Neural progenitor cell (in vitro differentiated cells): ENCODE results near the gene RANGAP1. TPM values are rescaled to one million over a fixed set of nuclear protein-coding genes. Genes with fewer than 3 reads are reported as not detected.
A peak's percentile ranks its signal among the peaks of the same experiment; 100 is the strongest.

ENCODE experiments used
- DNase-seq: peaks from one replicate; pipeline ENCODE4 v3.0.0-alpha.2; 2016; ENCODE audit warnings: low spot score
- H2AFZ ChIP-seq: fragments of 200-600 bp; sonication (generic); replicated peaks from 2 replicates; pipeline ENCODE4 v1.6.1; 2016; ENCODE audit warnings: antibody characterized with exemption
- H3F3A ChIP-seq: fragments of 200-600 bp; sonication (generic); 2 replicates; pipeline ENCODE4 v1.6.1; 2016; ENCODE audit warnings: antibody characterized with exemption, low read depth
- H3K27ac ChIP-seq: fragments of 200-600 bp; sonication (generic); 2 replicates; pipeline ENCODE4 v1.5.1; 2016; ENCODE audit warnings: mild to moderate bottlenecking
- H3K27me3 ChIP-seq: fragments of 200-600 bp; sonication (generic); 2 replicates; pipeline ENCODE4 v1.6.1; 2016; ENCODE audit warnings: mild to moderate bottlenecking, moderate library complexity
- H3K36me3 ChIP-seq: fragments of 200-600 bp; sonication (generic); 2 replicates; pipeline ENCODE4 v1.5.1; 2016
- H3K4me1 ChIP-seq: fragments of 200-600 bp; sonication (generic); 2 replicates; pipeline ENCODE4 v1.6.1; 2016; ENCODE audit warnings: mixed run types
- H3K4me2 ChIP-seq: fragments of 200-600 bp; sonication (generic); 2 replicates; pipeline ENCODE4 v1.6.1; 2016
- H3K4me3 ChIP-seq: fragments of 200-600 bp; sonication (generic); 2 replicates; pipeline ENCODE4 v1.5.1; 2016
- H3K79me2 ChIP-seq: fragments of 200-600 bp; sonication (generic); 2 replicates; pipeline ENCODE4 v1.6.1; 2016; ENCODE audit warnings: low read depth
- H3K9ac ChIP-seq: fragments of 200-600 bp; sonication (generic); 2 replicates; pipeline ENCODE4 v1.6.1; 2016
- H3K9me3 ChIP-seq: fragments of 200-600 bp; sonication (generic); 2 replicates; pipeline ENCODE4 v1.5.1; 2016; ENCODE audit warnings: low read depth
- H4K20me1 ChIP-seq: fragments of 200-600 bp; sonication (generic); 2 replicates; pipeline ENCODE4 v1.6.1; 2016; ENCODE audit warnings: low read depth
- H3K27ac Mint-ChIP-seq: 3 replicates; pipeline ENCODE4 v1.8.0; 2021; ENCODE audit warnings: mixed read lengths
- H3K27me3 Mint-ChIP-seq: 2 replicates; pipeline ENCODE4 v1.8.0; 2022; ENCODE audit warnings: low read depth, mild to moderate bottlenecking, inconsistent platforms, moderate library complexity, mixed read lengths; ENCODE audit not compliant: insufficient read depth
- H3K36me3 Mint-ChIP-seq: 3 replicates; pipeline ENCODE4 v1.8.0; 2021; ENCODE audit warnings: mixed read lengths
- H3K4me1 Mint-ChIP-seq: 3 replicates; pipeline ENCODE4 v1.8.0; 2021; ENCODE audit warnings: mixed read lengths
- H3K4me3 Mint-ChIP-seq: 3 replicates; pipeline ENCODE4 v1.8.0; 2021; ENCODE audit warnings: mild to moderate bottlenecking, moderate library complexity, mixed read lengths
- H3K9me3 Mint-ChIP-seq: 3 replicates; pipeline ENCODE4 v1.8.0; 2020; ENCODE audit warnings: mixed read lengths
- CTCF ChIP-seq: fragments of 200-600 bp; sonication (generic); IDR thresholded peaks from 2 replicates; pipeline ENCODE4 v1.5.1; 2017; ENCODE audit warnings: antibody characterized with exemption, mild to moderate bottlenecking
- EZH2 ChIP-seq: fragments of 200-600 bp; sonication (generic); IDR thresholded peaks from 2 replicates; pipeline ENCODE4 v1.6.1; 2017; ENCODE audit warnings: antibody characterized with exemption, mild to moderate bottlenecking, moderate library complexity
- EZH2phosphoT487 ChIP-seq: fragments of 200-600 bp; sonication (generic); IDR thresholded peaks from 2 replicates; pipeline ENCODE4 v1.6.1; 2017; ENCODE audit warnings: antibody characterized with exemption
- total RNA-seq: library from RNA; depleted of rRNA; stranded (reverse); fragments of >200 nt; gene quantifications from 2 replicates; pipeline ENCODE4 v1.2.3, GENCODE V29; 2015; ENCODE audit warnings: low replicate concordance

The RANGAP1 gene
- total RNA-seq, 1 donor from 2014 or later = 53.4 TPM

GRCh38 chr22:41274856-41275255 is 11.1 kb downstream of the RANGAP1 start:
- no peak overlapping the region for H3K9ac ChIP-seq
- H2AFZ ChIP-seq = no peak overlapping the region
- no peak overlapping the region for H3K4me2 ChIP-seq
- no peak overlapping the region for H3K27ac Mint-ChIP-seq
- peaks cover 31% of the 10 kb centered on the region for H3K36me3 Mint-ChIP-seq
- TF ChIP-seq CTCF (no peak), EZH2 (no peak), EZH2phosphoT487 (no peak)
- H3F3A ChIP-seq = peaks cover 5% of the 10 kb centered on the region
- no peaks in the 10 kb centered on the region for H3K27me3 Mint-ChIP-seq
- no peaks in the 10 kb centered on the region for H3K9me3 ChIP-seq
- H4K20me1 ChIP-seq = no peaks in the 10 kb centered on the region
- no peaks in the 10 kb centered on the region for H3K27me3 ChIP-seq
- DNase-seq = no peak
- H3K36me3 ChIP-seq = peaks cover 6% of the 10 kb centered on the region
- no peaks in the 10 kb centered on the region for H3K4me1 Mint-ChIP-seq
- peaks cover 5% of the 10 kb centered on the region for H3K79me2 ChIP-seq
- no peak overlapping the region for H3K4me3 Mint-ChIP-seq
- no peak overlapping the region for H3K27ac ChIP-seq
- no peaks in the 10 kb centered on the region for H3K4me1 ChIP-seq
- H3K4me3 ChIP-seq = no peak overlapping the region
- H3K9me3 Mint-ChIP-seq = no peaks in the 10 kb centered on the region

DNA sequence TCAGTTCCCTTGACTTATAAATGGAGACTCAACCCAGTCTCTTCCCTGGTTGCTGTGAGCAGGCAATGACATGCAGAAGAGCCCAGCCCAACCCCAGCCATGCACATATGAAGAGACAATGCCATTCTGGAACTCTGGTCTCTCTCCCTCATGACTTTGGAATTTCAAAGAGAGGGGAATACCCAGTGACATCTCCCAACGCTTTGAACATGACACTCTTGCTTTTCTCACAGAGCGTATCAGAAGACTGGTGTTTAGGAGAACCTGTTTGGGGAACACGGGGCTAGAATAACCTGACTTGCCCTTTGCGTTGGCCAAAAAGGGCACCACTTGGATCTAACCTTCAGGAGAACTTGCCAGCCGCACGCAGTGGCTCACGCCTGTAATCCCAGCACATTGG is 12.9 kb downstream of the RANGAP1 start:
- Histone ChIP-seq H3K27ac (no peak overlapping the region), H3K4me2 (no peak overlapping the region), H2AFZ (no peak overlapping the region), H3K4me1 (no peaks in the 10 kb centered on the region), H3K9ac (no peak overlapping the region), H3K36me3 (peaks cover under 1% of the 10 kb centered on the region), H3K27me3 (no peaks in the 10 kb centered on the region), H3K4me3 (no peak overlapping the region), H3F3A (peaks cover under 1% of the 10 kb centered on the region), H4K20me1 (peaks cover 7% of the 10 kb centered on the region), H3K9me3 (no peaks in the 10 kb centered on the region), H3K79me2 (peaks cover 1% of the 10 kb centered on the region)
- Mint-ChIP-seq H3K27ac (no peak overlapping the region), H3K4me3 (no peak overlapping the region), H3K4me1 (no peaks in the 10 kb centered on the region), H3K27me3 (no peaks in the 10 kb centered on the region), H3K9me3 (no peaks in the 10 kb centered on the region), H3K36me3 (peaks cover 34% of the 10 kb centered on the region)
- DNase-seq = no peak
- TF ChIP-seq EZH2 = no peak
- no peak for TF ChIP-seq EZH2phosphoT487
- TF ChIP-seq CTCF = no peak

- no peak overlapping the region for H2AFZ ChIP-seq
- Mint-ChIP-seq H3K4me3 (no peak overlapping the region), H3K27me3 (no peaks in the 10 kb centered on the region), H3K36me3 (peaks cover 30% of the 10 kb centered on the region), H3K27ac (peak overlapping the region; percentile 53), H3K9me3 (no peaks in the 10 kb centered on the region), H3K4me1 (no peaks in the 10 kb centered on the region)
- H3K9ac ChIP-seq = no peak overlapping the region
- H3K36me3 ChIP-seq = no peaks in the 10 kb centered on the region
- no peak overlapping the region for H3K27ac ChIP-seq
- no peaks in the 10 kb centered on the region for H3K27me3 ChIP-seq
- no peaks in the 10 kb centered on the region for H3F3A ChIP-seq
- no peak for DNase-seq
- H3K4me3 ChIP-seq = no peak overlapping the region
- H3K9me3 ChIP-seq = no peaks in the 10 kb centered on the region
- TF ChIP-seq CTCF (no peak), EZH2phosphoT487 (no peak), EZH2 (no peak)
- H3K4me1 ChIP-seq = no peaks in the 10 kb centered on the region
- H3K4me2 ChIP-seq = no peak overlapping the region
- H4K20me1 ChIP-seq = peaks cover 7% of the 10 kb centered on the region
- H3K79me2 ChIP-seq = no peaks in the 10 kb centered on the region
Observed at GRCh38 chr22:41271787-41272186, 14.2 kb downstream of the RANGAP1 start.
